Measurements from ENCODE around the gene VCAN. TPM values are rescaled to one million over a fixed set of nuclear protein-coding genes. Genes with fewer than 3 reads are reported as not detected.

Gene VCAN
- polyA plus RNA-seq, 4 donors: 276 to 344 (median 311) TPM

GRCh38 chr5:83559118-83559785, 87.7 kb downstream of the VCAN start:
- no peak for DNase-seq (ENCODE audit: low read depth in 4 of 4, low spot score in 2 of 4)

- DNase-seq (ENCODE audit: low read depth in 4 of 4, low spot score in 2 of 4): no peak
Observed at GRCh38 chr5:83562071-83562606, 90.6 kb downstream of the VCAN start.

- no peak for DNase-seq (ENCODE audit: low read depth in 4 of 4, low spot score in 2 of 4)
Observed at GRCh38 chr5:83562791-83563557, 91.4 kb downstream of the VCAN start.

GRCh38 chr5:83563631-83564030, 92.1 kb downstream of the VCAN start:
- DNase-seq (ENCODE audit: low read depth in 4 of 4, low spot score in 2 of 4): no peak

- peak in 2 of 4 donors; percentile 32 to 39 for DNase-seq (ENCODE audit: low read depth in 4 of 4, low spot score in 2 of 4)
Observed at GRCh38 chr5:83564069-83564749, 92.7 kb downstream of the VCAN start.

- no peak for DNase-seq (ENCODE audit: low read depth in 4 of 4, low spot score in 2 of 4)
Observed at GRCh38 chr5:83567741-83568140, 96.2 kb downstream of the VCAN start.

- DNase-seq (ENCODE audit: low read depth in 4 of 4, low spot score in 2 of 4): no peak
Observed at GRCh38 chr5:83568186-83568585, 96.6 kb downstream of the VCAN start.

- DNase-seq (ENCODE audit: low read depth in 4 of 4, low spot score in 2 of 4): no peak
Observed at GRCh38 chr5:83570916-83571315, 99.4 kb downstream of the VCAN start.

- no peak for DNase-seq (ENCODE audit: low read depth in 4 of 4, low spot score in 2 of 4)
Observed at GRCh38 chr5:83572271-83572670, 100.7 kb downstream of the VCAN start.

- DNase-seq (ENCODE audit: low read depth in 4 of 4, low spot score in 2 of 4): no peak
Observed at GRCh38 chr5:83576341-83576740, 104.8 kb downstream of the VCAN start.

- DNase-seq (ENCODE audit: low read depth in 4 of 4, low spot score in 2 of 4): no peak
Observed at GRCh38 chr5:83577036-83577636, 105.6 kb downstream of the VCAN start.

GRCh38 chr5:83583859-83584258, 112.3 kb downstream of the VCAN start:
- no peak for DNase-seq (ENCODE audit: low read depth in 4 of 4, low spot score in 2 of 4)

- no peak for DNase-seq (ENCODE audit: low read depth in 4 of 4, low spot score in 2 of 4)
Observed at GRCh38 chr5:83586874-83587776, 115.6 kb downstream of the VCAN start.

- DNase-seq (ENCODE audit: low read depth in 4 of 4, low spot score in 2 of 4): no peak
Observed at GRCh38 chr5:83589786-83590185, 118.2 kb downstream of the VCAN start.

- DNase-seq (ENCODE audit: low read depth in 4 of 4, low spot score in 2 of 4): no peak
Observed at GRCh38 chr5:83590966-83591365, 119.4 kb downstream of the VCAN start.

GRCh38 chr5:83595217-83595616, 123.7 kb downstream of the VCAN start:
- DNase-seq (ENCODE audit: low read depth in 4 of 4, low spot score in 2 of 4): no peak

- DNase-seq (ENCODE audit: low read depth in 4 of 4, low spot score in 2 of 4): peak in 1 of 4 donors; percentile 21
Observed at GRCh38 chr5:83608122-83608521, 136.6 kb downstream of the VCAN start.

GRCh38 chr5:83614841-83615240, 143.3 kb downstream of the VCAN start:
- no peak for DNase-seq (ENCODE audit: low read depth in 4 of 4, low spot score in 2 of 4)

- DNase-seq (ENCODE audit: low read depth in 4 of 4, low spot score in 2 of 4): no peak
Observed at GRCh38 chr5:83628360-83628759, 156.8 kb downstream of the VCAN start.
